HCT116 (cell line): ENCODE data around the gene SRCAP. TPM values are rescaled to one million over a fixed set of nuclear protein-coding genes. Genes with fewer than 3 reads are reported as not detected.
A peak's percentile ranks its signal among the peaks of the same experiment; 100 is the strongest.

Experiments
- ATAC-seq: fragments of 200-7000 bp; cut with Tn5 transposase; 2 replicates; pipeline ENCODE4 v1.9.1; 2020; ENCODE audit warnings: mild to moderate bottlenecking, moderate library complexity
- BruUV-seq: library from RNA; stranded (reverse); fragments of 400-500 nt; replicated peaks from 2 replicates; lab custom pipeline; 2021; lab: Mats Ljungman, UMichigan
- CTCF ChIA-PET: fragments of 300-600 bp; sonication (Branson Sonifier 250); formaldehyde crosslinking; loops from one replicate; lab custom pipeline; 2021; ENCODE audit warnings: antibody characterized with exemption; lab: Charles Lee
- POLR2A ChIA-PET: fragments of 300-600, 350-600 bp; sonication (Branson Sonifier 250); formaldehyde crosslinking; loops from one replicate; lab custom pipeline; 2021; ENCODE audit warnings: antibody characterized with exemption; lab: Charles Lee
- RAD21 ChIA-PET, 2 experiments: fragments of 300-600 bp; sonication (Branson Sonifier 250); formaldehyde crosslinking; loops; one replicate each; lab custom pipeline; 2023; ENCODE audit warnings: low total read pairs in 2 of 2; ENCODE audit not compliant: uncharacterized antibody in 2 of 2, unreplicated experiment in 2 of 2, low non-redundant PET in 1 of 2; lab: Charles Lee
- DNase-seq: peaks from one replicate; pipeline ENCODE4 v3.0.0-alpha.2; 2010; ENCODE audit warnings: low read depth, low spot score
- H2AFZ ChIP-seq: fragments of 200-600 bp; shearing (Covaris generic), sonication (generic); 2 replicates; pipeline ENCODE4 v1.6.1; 2017; ENCODE audit warnings: low read depth, mixed run types, mixed read lengths, antibody characterized with exemption, low read length; ENCODE audit not compliant: poor library complexity, severe bottlenecking
- H3K27ac ChIP-seq: 2 replicates; pipeline ENCODE4 v1.5.1; 2012; ENCODE audit warnings: low read depth, low read length
- H3K27me3 ChIP-seq: fragments of 200-600 bp; sonication (generic); 2 replicates; pipeline ENCODE4 v1.6.1; 2016; ENCODE audit warnings: mixed run types, low read length, mixed read lengths; ENCODE audit not compliant: insufficient read depth
- H3K36me3 ChIP-seq, 2 experiments: fragments of 200-500 bp in 1 of 2; fragments of 200-600 bp in 1 of 2; sonication (Bioruptor generic) in 1 of 2; sonication (generic) in 1 of 2; 2 replicates each; pipeline versions ENCODE4 v1.5.1 to v1.6.1; 2014 to 2016; ENCODE audit warnings: low read length in 2 of 2, inconsistent platforms in 1 of 2, mixed read lengths in 1 of 2, mixed run types in 1 of 2; ENCODE audit not compliant: insufficient read depth in 2 of 2, control insufficient read depth in 1 of 2
- H3K4me1 ChIP-seq, 2 experiments: fragments of 200-600 bp in 1 of 2; sonication (generic) in 1 of 2; 2 replicates each; pipeline versions ENCODE4 v1.5.1 to v1.6.1; 2012 to 2017; ENCODE audit warnings: low read length in 2 of 2, inconsistent platforms in 1 of 2, mild to moderate bottlenecking in 1 of 2, mixed read lengths in 1 of 2, mixed run types in 1 of 2, moderate library complexity in 1 of 2; ENCODE audit not compliant: insufficient read depth in 2 of 2, control insufficient read depth in 1 of 2
- H3K4me2 ChIP-seq: fragments of 200-600 bp; sonication (generic); 2 replicates; pipeline ENCODE4 v1.6.1; 2017; ENCODE audit warnings: mixed run types, low read length, mixed read lengths
- H3K4me3 ChIP-seq, 2 experiments: fragments of 200-600 bp in 1 of 2; sonication (generic) in 1 of 2; replicated peaks in 1 of 2; 2 replicates each; pipeline ENCODE4 v1.5.1; 2011 to 2016; ENCODE audit warnings: low read length in 2 of 2, control low read depth in 1 of 2, low read depth in 1 of 2, mild to moderate bottlenecking in 1 of 2, mixed read lengths in 1 of 2, mixed run types in 1 of 2
- H3K79me2 ChIP-seq: fragments of 200-600 bp; sonication (generic); 2 replicates; pipeline ENCODE4 v1.6.1; 2017; ENCODE audit warnings: mild to moderate bottlenecking, mixed run types, low read length, moderate library complexity, mixed read lengths; ENCODE audit not compliant: insufficient read depth
- H3K9ac ChIP-seq: fragments of 200-600 bp; sonication (generic); 2 replicates; pipeline ENCODE4 v1.6.1; 2016; ENCODE audit warnings: low read length, mixed read lengths
- H3K9me2 ChIP-seq: fragments of 200-600 bp; sonication (generic), shearing (Covaris generic); 2 replicates; pipeline ENCODE4 v1.6.1; 2017; ENCODE audit warnings: mixed run types, mild to moderate bottlenecking, moderate library complexity; ENCODE audit not compliant: insufficient read depth
- H3K9me3 ChIP-seq, 2 experiments: fragments of 200-500 bp in 1 of 2; fragments of 200-600 bp in 1 of 2; sonication (Bioruptor generic) in 1 of 2; sonication (generic) in 1 of 2; 2 replicates each; pipeline ENCODE4 v1.6.1; 2014 to 2017; ENCODE audit warnings: low read length in 2 of 2, mixed read lengths in 2 of 2, inconsistent platforms in 1 of 2, low read depth in 1 of 2, mild to moderate bottlenecking in 1 of 2, mixed run types in 1 of 2, moderate library complexity in 1 of 2; ENCODE audit not compliant: control insufficient read depth in 1 of 2, insufficient read depth in 1 of 2
- H4K20me1 ChIP-seq: fragments of 200-600 bp; sonication (generic), shearing (Covaris generic); 2 replicates; pipeline ENCODE4 v1.6.1; 2017; ENCODE audit warnings: mixed run types, mild to moderate bottlenecking, moderate library complexity; ENCODE audit not compliant: insufficient read depth
- ATF3 ChIP-seq: IDR thresholded peaks from 2 replicates; pipeline ENCODE4 v1.6.1; 2012
- CBX3 ChIP-seq: IDR thresholded peaks from 2 replicates; pipeline ENCODE4 v1.6.1; 2012; ENCODE audit warnings: low read depth
- CTCF ChIP-seq, 3 experiments: fragments of 200-600 bp in 1 of 3; sonication (generic) in 1 of 3; IDR thresholded peaks in 2 of 3; conservative IDR thresholded peaks in 1 of 3; 2 replicates each; pipeline ENCODE4 v1.5.1; 2012 to 2017; ENCODE audit warnings: low read depth in 2 of 3, low read length in 2 of 3, antibody characterized with exemption in 1 of 3, borderline replicate concordance in 1 of 3, control low read depth in 1 of 3, mild to moderate bottlenecking in 1 of 3, mixed read lengths in 1 of 3, mixed run types in 1 of 3, moderate library complexity in 1 of 3; ENCODE audit not compliant: insufficient read depth in 1 of 3
- ELF1 ChIP-seq: IDR thresholded peaks from 2 replicates; pipeline ENCODE4 v1.6.1; 2012; ENCODE audit warnings: low read depth, borderline replicate concordance
- EZH2 ChIP-seq: fragments of 200-600 bp; sonication (generic); IDR thresholded peaks from 2 replicates; pipeline ENCODE4 v1.6.1; 2017; ENCODE audit warnings: antibody characterized with exemption, mixed run types
- EZH2phosphoT487 ChIP-seq: fragments of 200-600 bp; IDR thresholded peaks from 2 replicates; pipeline ENCODE4 v1.6.1; 2018; ENCODE audit warnings: antibody characterized with exemption, borderline replicate concordance
- FOSL1 ChIP-seq: IDR thresholded peaks from 2 replicates; pipeline ENCODE4 v1.6.1; 2012; ENCODE audit warnings: low read depth
- JUND ChIP-seq: IDR thresholded peaks from 2 replicates; pipeline ENCODE4 v1.6.1; 2012
- MAX ChIP-seq: IDR thresholded peaks from 2 replicates; pipeline ENCODE4 v1.6.1; 2012
- POLR2AphosphoS5 ChIP-seq: IDR thresholded peaks from 2 replicates; pipeline ENCODE4 v1.6.1; 2011; ENCODE audit warnings: mild to moderate bottlenecking, low read depth, low read length, moderate library complexity
- RAD21 ChIP-seq: IDR thresholded peaks from 2 replicates; pipeline ENCODE4 v1.6.1; 2012; ENCODE audit warnings: low read depth, mild to moderate bottlenecking
- SP1 ChIP-seq: IDR thresholded peaks from 2 replicates; pipeline ENCODE4 v1.6.1; 2012; ENCODE audit warnings: low read depth
- SRF ChIP-seq: IDR thresholded peaks from 2 replicates; pipeline ENCODE4 v1.6.1; 2012; ENCODE audit warnings: low read depth
- YY1 ChIP-seq: IDR thresholded peaks from 2 replicates; pipeline ENCODE4 v1.6.1; 2011; ENCODE audit warnings: low read length, low read depth, moderate library complexity, mild to moderate bottlenecking; ENCODE audit not compliant: insufficient replicate concordance; ENCODE audit errors: extremely low read depth
- ZNF274 ChIP-seq: fragments of 200-500 bp; sonication (Bioruptor generic); IDR thresholded peaks from 2 replicates; pipeline ENCODE4 v1.6.1; 2014; ENCODE audit warnings: mild to moderate bottlenecking, low read depth, low read length, inconsistent platforms
- intact Hi-C: fragments of 100-400 bp; cut with micrococcal nuclease; formaldehyde crosslinking; loops from 2 replicates; pipeline ENCODE4 v1.10.0; 2022
- total RNA-seq: library from RNA; stranded (reverse); gene quantifications from one replicate; pipeline ENCODE4 v1.2.1, GENCODE V29; 2021; ENCODE audit not compliant: unreplicated experiment

Gene SRCAP
- total RNA-seq, 1 experiment from 2014 or later: 59.6 TPM

- TF ChIP-seq JUND: no peak
- TF ChIP-seq ELF1: no peak
- no peak for TF ChIP-seq SRF
- no peak for TF ChIP-seq YY1
- no peak for TF ChIP-seq FOSL1
- POLR2A ChIA-PET: interaction anchor here (1.2 kb wide), 1 partner anchor 11 kb away, joined by 7 read pairs; the partner anchor contains the start of gene PHKG2
Measured at GRCh38 chr16:30758988-30759491, 60.1 kb downstream of the SRCAP start.

GRCh38 chr16:30760001-30760559 is 61.1 kb downstream of the SRCAP start:
- DNase-seq: no peak
- ChIA-PET RAD21 (no interaction called here), CTCF (no interaction called here), POLR2A (interaction anchor here (1.2 kb wide), 1 partner anchor 12 kb away, joined by 7 read pairs; the partner anchor contains the start of gene PHKG2)
- Histone ChIP-seq H3K36me3 (peaks cover 15 to 18% of the 10 kb centered on the region in 2 experiments; a peak in 3 of 4 replicates), H3K4me3 (no peak overlapping the region), H3K9me2 (no peaks in the 10 kb centered on the region), H2AFZ (no peak overlapping the region), H3K9me3 (no peaks in the 10 kb centered on the region), H3K9ac (no peak overlapping the region), H3K79me2 (peaks cover 30% of the 10 kb centered on the region), H3K4me2 (0 out of 2 replicates have a peak overlapping the region, but pooled peaks have one; percentile 91), H3K4me1 (peaks cover 14 to 24% of the 10 kb centered on the region in 2 experiments; a peak in 3 of 4 replicates), H3K27ac (no peak overlapping the region), H4K20me1 (no peaks in the 10 kb centered on the region), H3K27me3 (no peaks in the 10 kb centered on the region)
- BruUV-seq: no TSS peak
- no peak for ATAC-seq
- TF ChIP-seq EZH2phosphoT487: no peak
- TF ChIP-seq ATF3: no peak
- no peak for TF ChIP-seq CTCF (IDR thresholded peaks at IDR 0.05 in 2 of 3, conservative IDR thresholded peaks at IDR 0.05 in 1 of 3; ENCODE audit: borderline replicate concordance in 1 of 3, insufficient read depth in 1 of 3, low read depth in 2 of 3, low read length in 2 of 3)
- TF ChIP-seq EZH2: no peak
- no peak for TF ChIP-seq POLR2AphosphoS5
- no peak for TF ChIP-seq SRF
- TF ChIP-seq ELF1: no peak
- TF ChIP-seq RAD21: no peak
- no peak for TF ChIP-seq FOSL1
- TF ChIP-seq ZNF274: no peak
- no peak for TF ChIP-seq MAX
- no peak for TF ChIP-seq YY1
- TF ChIP-seq SP1: no peak
- no peak for TF ChIP-seq CBX3
- intact Hi-C loops: no loop called here

More at GRCh38 chr16:30758988-30759491, 60.1 kb downstream of the SRCAP start:
- RAD21 ChIA-PET: no interaction called here
- Histone ChIP-seq H3K9me2 (no peaks in the 10 kb centered on the region), H3K27ac (no peak overlapping the region), H3K4me3 (no peak overlapping the region), H2AFZ (no peak overlapping the region), H3K9ac (no peak overlapping the region), H3K27me3 (no peaks in the 10 kb centered on the region), H3K79me2 (peaks cover 22% of the 10 kb centered on the region), H4K20me1 (no peaks in the 10 kb centered on the region), H3K9me3 (no peaks in the 10 kb centered on the region), H3K4me2 (no peak overlapping the region), H3K36me3 (peaks cover 5 to 8% of the 10 kb centered on the region in 2 experiments; a peak in 3 of 4 replicates), H3K4me1 (peaks cover 14 to 24% of the 10 kb centered on the region in 2 experiments; a peak in 3 of 4 replicates)
- no peak for ATAC-seq
- CTCF ChIA-PET: no interaction called here
- BruUV-seq: no TSS peak
- intact Hi-C loops: no loop called here
- DNase-seq: no peak
